ENCODE measurements around the gene NPEPPS.

NPEPPS gene

DNA sequence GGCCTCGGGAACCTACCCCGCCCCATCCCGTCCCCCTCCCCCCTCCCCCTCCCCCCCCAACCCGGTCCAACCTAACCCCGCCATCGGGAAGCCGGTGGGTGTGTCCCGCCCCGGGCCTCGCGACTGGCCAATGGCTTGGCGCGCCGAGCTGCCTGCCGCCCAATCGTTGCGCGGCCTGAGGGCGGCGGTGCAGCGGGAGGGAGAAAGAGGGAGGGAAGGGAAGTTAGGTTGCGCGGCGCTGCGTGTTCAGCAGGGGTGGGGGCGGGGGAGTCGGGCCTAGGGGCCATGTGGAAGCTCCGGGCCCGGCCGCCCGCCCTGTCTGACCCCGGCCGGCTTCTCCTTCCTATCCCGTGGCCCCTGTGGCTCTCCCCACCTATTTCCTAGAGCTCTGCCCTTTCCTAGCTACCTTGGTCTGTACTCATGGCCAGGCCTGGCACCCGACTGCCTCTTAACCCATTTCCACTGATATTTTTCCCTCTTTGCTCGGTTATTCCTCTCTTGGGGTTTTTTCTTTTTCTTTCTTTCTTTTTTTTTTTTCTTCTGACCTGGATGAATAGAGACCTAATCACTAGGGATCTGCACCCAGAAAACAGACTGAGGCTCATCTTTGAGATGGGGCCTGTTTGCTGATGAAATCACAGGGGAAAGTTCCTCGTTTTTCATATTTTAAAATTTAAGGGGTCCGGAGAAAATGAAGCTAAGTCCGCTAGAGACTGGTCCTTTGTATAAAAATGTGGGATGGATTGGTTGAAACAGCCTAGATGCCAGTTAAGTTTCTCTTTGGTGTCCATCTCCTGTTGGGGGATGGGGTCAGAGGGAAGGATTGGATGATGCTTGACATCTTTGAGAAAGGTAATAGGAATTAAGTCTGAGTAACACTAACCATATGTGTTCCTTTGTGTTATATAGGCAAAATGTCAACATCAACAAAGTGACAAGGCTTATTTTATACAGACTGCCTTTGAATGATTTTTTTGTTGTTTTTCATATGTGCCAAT is 119.9 kb downstream of the NPEPPS start:
- POLR2A ChIA-PET: interaction anchor here (0.6 to 1.6 kb wide), 2 partner anchors 13 to 134 kb away, joined by 4 to 11 read pairs; no protein-coding TSS in a partner anchor
- CTCF ChIA-PET: interaction anchor here (0.7 to 5.5 kb wide), 9 partner anchors 12 to 326 kb away, joined by 3 to 28 read pairs (median 3); partner anchors contain the start of gene SCRN2
- TF ChIP-seq, protein P1, sequence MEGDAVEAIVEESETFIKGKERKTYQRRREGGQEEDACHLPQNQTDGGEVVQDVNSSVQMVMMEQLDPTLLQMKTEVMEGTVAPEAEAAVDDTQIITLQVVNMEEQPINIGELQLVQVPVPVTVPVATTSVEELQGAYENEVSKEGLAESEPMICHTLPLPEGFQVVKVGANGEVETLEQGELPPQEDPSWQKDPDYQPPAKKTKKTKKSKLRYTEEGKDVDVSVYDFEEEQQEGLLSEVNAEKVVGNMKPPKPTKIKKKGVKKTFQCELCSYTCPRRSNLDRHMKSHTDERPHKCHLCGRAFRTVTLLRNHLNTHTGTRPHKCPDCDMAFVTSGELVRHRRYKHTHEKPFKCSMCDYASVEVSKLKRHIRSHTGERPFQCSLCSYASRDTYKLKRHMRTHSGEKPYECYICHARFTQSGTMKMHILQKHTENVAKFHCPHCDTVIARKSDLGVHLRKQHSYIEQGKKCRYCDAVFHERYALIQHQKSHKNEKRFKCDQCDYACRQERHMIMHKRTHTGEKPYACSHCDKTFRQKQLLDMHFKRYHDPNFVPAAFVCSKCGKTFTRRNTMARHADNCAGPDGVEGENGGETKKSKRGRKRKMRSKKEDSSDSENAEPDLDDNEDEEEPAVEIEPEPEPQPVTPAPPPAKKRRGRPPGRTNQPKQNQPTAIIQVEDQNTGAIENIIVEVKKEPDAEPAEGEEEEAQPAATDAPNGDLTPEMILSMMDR (IDR thresholded peaks at IDR 0.05; ENCODE audit: control extremely low read depth, extremely low read depth, low read depth, missing control alignments): no peak
- peak; percentile 93 for DNase-seq (ENCODE audit: extremely low spot score)

DNA sequence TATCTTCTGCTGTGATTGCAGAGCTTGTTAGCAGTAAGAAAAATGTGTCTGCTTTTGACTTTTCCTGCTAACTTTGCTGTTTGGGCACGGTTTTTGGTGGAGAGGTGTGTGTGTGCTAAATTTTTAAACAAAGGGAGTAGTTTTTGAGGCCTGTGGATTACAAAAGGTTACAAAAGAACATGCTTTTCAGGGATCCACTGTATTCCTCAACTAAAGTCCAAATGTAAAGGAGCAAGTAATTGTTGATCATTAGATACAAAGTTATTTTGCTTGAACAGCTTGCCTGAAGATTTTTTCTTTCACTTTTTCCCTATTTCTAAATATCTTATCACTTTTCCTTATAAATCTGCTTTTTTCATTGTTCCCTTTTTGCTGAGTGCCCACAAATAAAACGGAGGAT is 120.8 kb downstream of the NPEPPS start:
- DNase-seq (ENCODE audit: extremely low spot score): no peak
- POLR2A ChIA-PET: no interaction called here
- TF ChIP-seq, protein P1 (IDR thresholded peaks at IDR 0.05; ENCODE audit: control extremely low read depth, extremely low read depth, low read depth, missing control alignments): no peak
- CTCF ChIA-PET: interaction anchor here (1.2 to 2.3 kb wide), 4 partner anchors 11 to 46 kb away, joined by 3 to 23 read pairs (median 6); no protein-coding TSS in a partner anchor

DNA sequence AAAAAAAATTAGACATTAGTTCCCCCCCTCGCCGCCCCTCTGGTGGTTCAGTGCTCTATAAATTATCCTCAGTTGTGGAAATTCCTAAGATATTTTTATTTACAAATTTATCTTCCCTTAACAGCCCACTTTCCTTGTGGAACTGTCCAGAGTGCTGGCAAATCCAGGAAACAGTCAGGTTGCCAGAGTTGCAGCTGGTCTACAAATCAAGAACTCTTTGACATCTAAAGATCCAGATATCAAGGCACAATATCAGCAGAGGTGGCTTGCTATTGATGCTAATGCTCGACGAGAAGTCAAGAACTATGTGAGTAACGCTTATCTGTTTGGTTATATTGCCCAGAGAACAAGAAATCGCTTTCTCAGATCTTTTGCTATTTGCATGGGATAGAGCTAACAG is 121.7 kb downstream of the NPEPPS start:
- POLR2A ChIA-PET: no interaction called here
- DNase-seq (ENCODE audit: extremely low spot score): no peak
- TF ChIP-seq, protein P1 (IDR thresholded peaks at IDR 0.05; ENCODE audit: control extremely low read depth, extremely low read depth, low read depth, missing control alignments): no peak
- CTCF ChIA-PET: interaction anchor here (1.5 to 3.6 kb wide), 4 partner anchors 11 to 292 kb away, joined by 3 to 27 read pairs (median 4); no protein-coding TSS in a partner anchor

DNA sequence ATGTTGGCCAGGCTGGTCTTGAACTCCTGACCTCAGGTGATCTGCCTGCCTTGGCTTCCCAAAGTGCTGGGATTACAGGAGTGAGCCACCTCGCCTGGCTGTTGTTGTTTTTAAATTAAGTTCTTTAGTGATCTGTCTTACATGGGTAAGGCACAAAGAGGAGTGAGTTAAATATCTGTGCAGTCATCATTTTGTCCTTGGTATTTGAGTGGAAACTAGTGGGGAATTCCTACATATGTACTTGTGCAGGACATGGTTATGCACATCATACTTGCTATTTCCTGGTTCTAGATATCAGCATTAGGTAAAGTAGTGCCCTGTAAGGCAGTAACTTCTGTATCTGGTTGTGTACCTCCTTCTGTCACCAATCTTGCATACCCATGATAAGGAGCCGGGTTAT is 122.5 kb downstream of the NPEPPS start:
- DNase-seq (ENCODE audit: extremely low spot score): no peak
- ChIA-PET POLR2A (no interaction called here), CTCF (interaction anchor here (1.5 to 3.6 kb wide), 3 partner anchors 11 to 292 kb away, joined by 3 to 27 read pairs (median 3); no protein-coding TSS in a partner anchor)
- TF ChIP-seq, protein P1 (IDR thresholded peaks at IDR 0.05; ENCODE audit: control extremely low read depth, extremely low read depth, low read depth, missing control alignments): no peak

DNA sequence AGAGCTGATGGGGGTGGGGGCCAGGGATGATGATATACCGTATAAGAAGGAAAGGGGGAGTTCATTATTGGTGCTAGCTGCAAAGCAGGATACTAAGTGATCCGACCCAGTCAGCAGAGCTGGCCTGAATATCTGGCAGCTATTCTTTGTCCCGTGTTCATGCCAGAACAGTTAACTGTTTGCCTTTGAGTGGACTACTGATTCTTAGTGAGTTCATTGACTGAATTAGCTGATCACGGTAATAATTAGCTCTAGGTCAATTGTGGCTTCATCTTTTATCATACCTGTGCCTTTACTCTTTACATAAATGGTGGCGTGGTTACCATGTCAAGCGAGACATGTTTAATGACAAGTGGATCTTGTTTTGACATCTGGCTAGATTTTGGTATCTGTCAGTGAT is 124.1 kb downstream of the NPEPPS start:
- ChIA-PET CTCF (interaction anchor here (3.6 kb wide), 1 partner anchor 9 kb away, joined by 27 read pairs; no protein-coding TSS in a partner anchor), POLR2A (no interaction called here)
- DNase-seq (ENCODE audit: extremely low spot score): no peak
- TF ChIP-seq, protein P1 (IDR thresholded peaks at IDR 0.05; ENCODE audit: control extremely low read depth, extremely low read depth, low read depth, missing control alignments): no peak

DNA sequence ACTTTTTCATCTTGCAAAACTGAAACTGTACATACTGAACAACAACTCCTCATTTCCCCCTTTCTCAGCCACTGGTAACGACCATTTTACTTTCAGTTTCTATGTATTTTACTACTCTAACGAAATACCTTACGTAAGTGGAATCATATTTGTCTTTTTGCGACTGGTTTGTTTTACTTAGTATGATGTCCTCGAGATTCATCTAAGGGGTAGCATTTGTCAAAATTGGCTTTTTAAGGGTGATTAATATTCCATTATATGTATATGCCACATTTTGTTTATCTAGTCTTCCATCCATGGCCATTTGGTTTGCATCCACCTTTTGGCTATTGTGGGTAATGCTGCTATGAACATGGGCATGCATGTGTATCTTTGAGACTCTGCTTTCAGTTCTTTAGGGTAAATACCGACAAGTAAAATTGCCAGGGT is 129.2 kb downstream of the NPEPPS start:
- CTCF ChIA-PET: no interaction called here
- POLR2A ChIA-PET: no interaction called here
- DNase-seq (ENCODE audit: extremely low spot score): peak; percentile 26
- TF ChIP-seq, protein P1 (IDR thresholded peaks at IDR 0.05; ENCODE audit: control extremely low read depth, extremely low read depth, low read depth, missing control alignments): no peak
